Esophagus muscularis mucosa (tissue), 4 donors: Measurements from ENCODE around the gene BACE1-AS. TPM values are rescaled to one million over a fixed set of nuclear protein-coding genes. Genes with fewer than 3 reads are reported as not detected.

Source experiments
- DNase-seq: peaks from one replicate; pipeline ENCODE4 v3.0.0-alpha.2; 2017; ENCODE audit errors: extremely low spot score
- H3K27ac ChIP-seq, 4 donors: fragments of 200-600 bp; sonication (generic); replicated peaks in 1 of 4; 1 replicate in 3 of 4; 2 replicates in 1 of 4; pipeline ENCODE4 v1.5.1; 2016 to 2019; ENCODE audit warnings: mild to moderate bottlenecking in 1 of 4
- H3K27me3 ChIP-seq, 4 donors: fragments of 200-600 bp; sonication (generic); one replicate each; pipeline versions ENCODE4 v1.5.1 to v1.6.0; 2016 to 2019
- H3K36me3 ChIP-seq, 4 donors: fragments of 200-600 bp; sonication (generic); one replicate each; pipeline ENCODE4 v1.5.1; 2016 to 2019
- H3K4me1 ChIP-seq, 4 donors: fragments of 200-600 bp; sonication (generic); one replicate each; pipeline ENCODE4 v1.5.1; 2016 to 2019
- H3K4me3 ChIP-seq, 4 donors: fragments of 200-600 bp; sonication (generic); 1 replicate in 2 of 4; 2 replicates in 2 of 4; pipeline ENCODE4 v1.5.1; 2016 to 2019; ENCODE audit warnings: mild to moderate bottlenecking in 4 of 4, moderate library complexity in 1 of 4
- H3K9me3 ChIP-seq, 4 donors: fragments of 200-600 bp; sonication (generic); 1 replicate in 3 of 4; 2 replicates in 1 of 4; pipeline ENCODE4 v1.5.1; 2016 to 2019
- CTCF ChIP-seq, 3 experiments: fragments of 200-600 bp in 2 of 3; fragments of 450-650 bp in 1 of 3; sonication (generic) in 2 of 3; IDR thresholded peaks; one replicate each; pipeline ENCODE4 v1.5.1; 2017 to 2019; ENCODE audit warnings: antibody characterized with exemption in 3 of 3, mild to moderate bottlenecking in 2 of 3, moderate library complexity in 1 of 3
- EP300 ChIP-seq: sonication (generic); formaldehyde crosslinking; IDR thresholded peaks from one replicate; pipeline ENCODE4 v1.6.1; 2017; ENCODE audit warnings: antibody characterized with exemption
- POLR2A ChIP-seq: fragments of 450-650 bp; IDR thresholded peaks from one replicate; pipeline ENCODE4 v1.6.1; 2017; ENCODE audit warnings: antibody characterized with exemption, moderate library complexity, mild to moderate bottlenecking, low read depth
- POLR2AphosphoS5 ChIP-seq, 2 donors: sonication (generic); formaldehyde crosslinking; IDR thresholded peaks; one replicate each; pipeline ENCODE4 v1.6.1; 2017; ENCODE audit warnings: antibody characterized with exemption in 2 of 2
- WGBS: methylation state at CpG from one replicate; pipeline ENCODE4 v1.1.5; 2018; 5-methylcytosine and 5-hydroxymethylcytosine counted together
- intact Hi-C: fragments of 100-400 bp; cut with DNase I; formaldehyde crosslinking; loops from one replicate; pipeline ENCODE4 v1.15.1; 2023
- total RNA-seq, 4 donors: library from RNA; depleted of rRNA; stranded (reverse); fragments of >200 nt; gene quantifications; one replicate each; pipeline versions ENCODE4 v1.1.0 to v1.2.1, GENCODE V29; 2016

BACE1-AS gene
- 10 to 100 TPM in 3 of 4 donors, 1 to 10 TPM in 1; 7.5 to 13.2 (median 11.1) TPM for total RNA-seq

GRCh38 chr11:117290809-117291396 is at the start of gene BACE1-AS:
TSS of gene BACE1-AS (plus strand) at chr11:117291346.
- no peak within 1 kb of the TSS for H3K4me3 ChIP-seq
- no peaks in the 10 kb centered on the region for H3K4me1 ChIP-seq
- peaks cover 22 to 98% (median 81%) of the 10 kb centered on the region in 4 donors for H3K36me3 ChIP-seq
- intact Hi-C loops, result no loop called here
- H3K9me3 ChIP-seq, result no peaks in the 10 kb centered on the region
- H3K27ac ChIP-seq, result no peak within 1 kb of the TSS
- no peaks in the 10 kb centered on the region for H3K27me3 ChIP-seq
- WGBS, result 88% methylated on average over 8 of the region's 8 CpGs
- DNase-seq, result no peak
- TF ChIP-seq EP300 (no peak), CTCF (IDR thresholded peaks at IDR 0.05) (no peak), POLR2AphosphoS5 (IDR thresholded peaks at IDR 0.05) (no peak), POLR2A (no peak)

GRCh38 chr11:117248341-117248740 is 42.8 kb upstream of the BACE1-AS start:
- H3K27me3 ChIP-seq, result no peaks in the 10 kb centered on the region
- H3K36me3 ChIP-seq, result peaks cover 62 to 80% (median 76%) of the 10 kb centered on the region in 4 donors
- no peak overlapping the region for H3K27ac ChIP-seq
- no peaks in the 10 kb centered on the region for H3K4me1 ChIP-seq
- WGBS, result 96% methylated on average over 4 of the region's 4 CpGs
- no peaks in the 10 kb centered on the region for H3K9me3 ChIP-seq
- intact Hi-C loops, result no loop called here
- H3K4me3 ChIP-seq, result no peak overlapping the region
- DNase-seq, result no peak
- TF ChIP-seq POLR2A (no peak), POLR2AphosphoS5 (IDR thresholded peaks at IDR 0.05) (no peak), CTCF (IDR thresholded peaks at IDR 0.05) (no peak), EP300 (no peak)

- DNase-seq, result no peak
- H3K4me3 ChIP-seq, result no peak overlapping the region
- H3K36me3 ChIP-seq, result peaks cover 56 to 81% (median 77%) of the 10 kb centered on the region in 4 donors
- H3K27me3 ChIP-seq, result no peaks in the 10 kb centered on the region
- H3K4me1 ChIP-seq, result no peaks in the 10 kb centered on the region
- TF ChIP-seq POLR2A (no peak), EP300 (no peak), POLR2AphosphoS5 (IDR thresholded peaks at IDR 0.05) (no peak), CTCF (IDR thresholded peaks at IDR 0.05) (no peak)
- 86% methylated on average over 4 of the region's 4 CpGs for WGBS
- intact Hi-C loops, result no loop called here
- no peak overlapping the region for H3K27ac ChIP-seq
- H3K9me3 ChIP-seq, result no peaks in the 10 kb centered on the region
These were observed 41.6 kb upstream of the BACE1-AS start for GRCh38 chr11:117249571-117249970.

- Histone ChIP-seq H3K4me1 (no peaks in the 10 kb centered on the region), H3K9me3 (no peaks in the 10 kb centered on the region), H3K4me3 (no peak overlapping the region), H3K36me3 (peaks cover 40 to 81% (median 68%) of the 10 kb centered on the region in 4 donors), H3K27me3 (no peaks in the 10 kb centered on the region), H3K27ac (no peak overlapping the region)
- intact Hi-C loops, result no loop called here
- no peak for TF ChIP-seq EP300
- TF ChIP-seq POLR2A, result no peak
- no peak for TF ChIP-seq POLR2AphosphoS5 (IDR thresholded peaks at IDR 0.05)
- TF ChIP-seq CTCF (IDR thresholded peaks at IDR 0.05), result no peak
- no peak for DNase-seq
- 92% methylated on average over 7 of the region's 10 CpGs for WGBS
These were observed 39.6 kb upstream of the BACE1-AS start for GRCh38 chr11:117251506-117251905.

GRCh38 chr11:117255966-117256365 is 35.2 kb upstream of the BACE1-AS start:
- no peak overlapping the region for H3K27ac ChIP-seq
- no peaks in the 10 kb centered on the region for H3K4me1 ChIP-seq
- intact Hi-C loops, result no loop called here
- DNase-seq, result no peak
- TF ChIP-seq POLR2AphosphoS5 (IDR thresholded peaks at IDR 0.05), result no peak
- WGBS, result 72% methylated on average over 3 of the region's 3 CpGs
- no peaks in the 10 kb centered on the region for H3K27me3 ChIP-seq
- peaks cover 15 to 78% (median 48%) of the 10 kb centered on the region in 4 donors for H3K36me3 ChIP-seq
- no peaks in the 10 kb centered on the region for H3K9me3 ChIP-seq
- no peak overlapping the region for H3K4me3 ChIP-seq
